ENCODE results near the gene PKD1L1. TPM values are rescaled to one million over a fixed set of nuclear protein-coding genes. Genes with fewer than 3 reads are reported as not detected.

Gene PKD1L1, protein sequence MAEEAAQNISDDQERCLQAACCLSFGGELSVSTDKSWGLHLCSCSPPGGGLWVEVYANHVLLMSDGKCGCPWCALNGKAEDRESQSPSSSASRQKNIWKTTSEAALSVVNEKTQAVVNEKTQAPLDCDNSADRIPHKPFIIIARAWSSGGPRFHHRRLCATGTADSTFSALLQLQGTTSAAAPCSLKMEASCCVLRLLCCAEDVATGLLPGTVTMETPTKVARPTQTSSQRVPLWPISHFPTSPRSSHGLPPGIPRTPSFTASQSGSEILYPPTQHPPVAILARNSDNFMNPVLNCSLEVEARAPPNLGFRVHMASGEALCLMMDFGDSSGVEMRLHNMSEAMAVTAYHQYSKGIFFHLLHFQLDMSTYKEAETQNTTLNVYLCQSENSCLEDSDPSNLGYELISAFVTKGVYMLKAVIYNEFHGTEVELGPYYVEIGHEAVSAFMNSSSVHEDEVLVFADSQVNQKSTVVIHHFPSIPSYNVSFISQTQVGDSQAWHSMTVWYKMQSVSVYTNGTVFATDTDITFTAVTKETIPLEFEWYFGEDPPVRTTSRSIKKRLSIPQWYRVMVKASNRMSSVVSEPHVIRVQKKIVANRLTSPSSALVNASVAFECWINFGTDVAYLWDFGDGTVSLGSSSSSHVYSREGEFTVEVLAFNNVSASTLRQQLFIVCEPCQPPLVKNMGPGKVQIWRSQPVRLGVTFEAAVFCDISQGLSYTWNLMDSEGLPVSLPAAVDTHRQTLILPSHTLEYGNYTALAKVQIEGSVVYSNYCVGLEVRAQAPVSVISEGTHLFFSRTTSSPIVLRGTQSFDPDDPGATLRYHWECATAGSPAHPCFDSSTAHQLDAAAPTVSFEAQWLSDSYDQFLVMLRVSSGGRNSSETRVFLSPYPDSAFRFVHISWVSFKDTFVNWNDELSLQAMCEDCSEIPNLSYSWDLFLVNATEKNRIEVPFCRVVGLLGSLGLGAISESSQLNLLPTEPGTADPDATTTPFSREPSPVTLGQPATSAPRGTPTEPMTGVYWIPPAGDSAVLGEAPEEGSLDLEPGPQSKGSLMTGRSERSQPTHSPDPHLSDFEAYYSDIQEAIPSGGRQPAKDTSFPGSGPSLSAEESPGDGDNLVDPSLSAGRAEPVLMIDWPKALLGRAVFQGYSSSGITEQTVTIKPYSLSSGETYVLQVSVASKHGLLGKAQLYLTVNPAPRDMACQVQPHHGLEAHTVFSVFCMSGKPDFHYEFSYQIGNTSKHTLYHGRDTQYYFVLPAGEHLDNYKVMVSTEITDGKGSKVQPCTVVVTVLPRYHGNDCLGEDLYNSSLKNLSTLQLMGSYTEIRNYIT (N-terminal part only)
- polyA plus RNA-seq (2011; rRNA removed): 0.21 and 0.57 TPM in 2 replicates
- 0.20 and 0.45 TPM in 2 replicates for polyA plus RNA-seq (2012; cell fraction: cytosol; rRNA removed)
- polyA plus RNA-seq (2012; cell fraction: nucleus; rRNA removed): 0.85 and 1.7 TPM in 2 replicates
- polyA plus RNA-seq (2017; fragmentation: RNase III; extraction: RNeasy Plus Mini Kit Qiagen cat#74134 plus additional on column Dnase treatment): 0.09 to 0.21 TPM (median 0.11 TPM) in 3 replicates
- 0.39 and 3.2 TPM in 2 replicates for polyA minus RNA-seq (2011; rRNA and poly(A)+ RNA removed)

- 76% methylated on average over 7 of the region's 7 CpGs for WGBS (ENCODE audit: missing lambda C conversion rate)
Measured at GRCh38 chr7:47948141-47948790, at the start of gene PKD1L1. Gene PKD1L1 (minus strand): TSS chr7:47948466. CDS start chr7:47948440, 26 bp downstream.

GRCh38 chr7:47992446-47992845 is 44.2 kb upstream of the PKD1L1 start:
- no peak overlapping the region for H3K4me3 ChIP-seq
- DNase-seq (ENCODE audit: low read depth in 1 of 2, low spot score in 1 of 2) (no peak), ATAC-seq (no peak), FAIRE-seq (no peak)
- CTCF ChIA-PET: interaction anchor here (0.6 to 8.0 kb wide), 19 partner anchors 8 to 726 kb away, joined by 4 to 173 read pairs (median 6); partner anchors contain the start of genes C7orf57 and HUS1
- WGBS (ENCODE audit: missing lambda C conversion rate): 82% methylated on average over 3 of the region's 3 CpGs
- no peaks in the 10 kb centered on the region for H3K9me3 ChIP-seq
- no peak overlapping the region for H3K27ac ChIP-seq
- H3K4me2 ChIP-seq: no peak overlapping the region
- no peaks in the 10 kb centered on the region for H3K4me1 ChIP-seq
- TF ChIP-seq CHD4 (IDR thresholded peaks at IDR 0.05; ENCODE audit: borderline replicate concordance) (no peak), CEBPB (IDR thresholded peaks at IDR 0.05) (no peak), ZC3H11A (IDR thresholded peaks at IDR 0.05) (no peak), RFX5 (IDR thresholded peaks at IDR 0.05) (no peak)
- POLR2A ChIA-PET: interaction anchor here (1.2 kb wide), 1 partner anchor 96 kb away, joined by 7 read pairs; no protein-coding TSS in a partner anchor

More at GRCh38 chr7:47948141-47948790, at the start of gene PKD1L1:
- FAIRE-seq (no peak), DNase-seq (ENCODE audit: low read depth in 1 of 2, low spot score in 1 of 2) (no peak), ATAC-seq (no peak)
- CTCF ChIA-PET: interaction anchor here (1.0 to 5.9 kb wide), 9 partner anchors 12 to 694 kb away, joined by 3 to 26 read pairs (median 3); no protein-coding TSS in a partner anchor
- H3K4me3 ChIP-seq: no peak within 1 kb of the TSS
- POLR2A ChIA-PET: no interaction called here
- no peak for TF ChIP-seq HOXB5 (CRISPR knock-in tag; IDR thresholded peaks at IDR 0.05)
- no peak for TF ChIP-seq NFE2L2 (conservative IDR thresholded peaks at IDR 0.05; ENCODE audit: low read length)
- no peak for TF ChIP-seq MAX (IDR thresholded peaks at IDR 0.05)
- no peak for TF ChIP-seq CEBPB (IDR thresholded peaks at IDR 0.05)
- TF ChIP-seq, protein P1, sequence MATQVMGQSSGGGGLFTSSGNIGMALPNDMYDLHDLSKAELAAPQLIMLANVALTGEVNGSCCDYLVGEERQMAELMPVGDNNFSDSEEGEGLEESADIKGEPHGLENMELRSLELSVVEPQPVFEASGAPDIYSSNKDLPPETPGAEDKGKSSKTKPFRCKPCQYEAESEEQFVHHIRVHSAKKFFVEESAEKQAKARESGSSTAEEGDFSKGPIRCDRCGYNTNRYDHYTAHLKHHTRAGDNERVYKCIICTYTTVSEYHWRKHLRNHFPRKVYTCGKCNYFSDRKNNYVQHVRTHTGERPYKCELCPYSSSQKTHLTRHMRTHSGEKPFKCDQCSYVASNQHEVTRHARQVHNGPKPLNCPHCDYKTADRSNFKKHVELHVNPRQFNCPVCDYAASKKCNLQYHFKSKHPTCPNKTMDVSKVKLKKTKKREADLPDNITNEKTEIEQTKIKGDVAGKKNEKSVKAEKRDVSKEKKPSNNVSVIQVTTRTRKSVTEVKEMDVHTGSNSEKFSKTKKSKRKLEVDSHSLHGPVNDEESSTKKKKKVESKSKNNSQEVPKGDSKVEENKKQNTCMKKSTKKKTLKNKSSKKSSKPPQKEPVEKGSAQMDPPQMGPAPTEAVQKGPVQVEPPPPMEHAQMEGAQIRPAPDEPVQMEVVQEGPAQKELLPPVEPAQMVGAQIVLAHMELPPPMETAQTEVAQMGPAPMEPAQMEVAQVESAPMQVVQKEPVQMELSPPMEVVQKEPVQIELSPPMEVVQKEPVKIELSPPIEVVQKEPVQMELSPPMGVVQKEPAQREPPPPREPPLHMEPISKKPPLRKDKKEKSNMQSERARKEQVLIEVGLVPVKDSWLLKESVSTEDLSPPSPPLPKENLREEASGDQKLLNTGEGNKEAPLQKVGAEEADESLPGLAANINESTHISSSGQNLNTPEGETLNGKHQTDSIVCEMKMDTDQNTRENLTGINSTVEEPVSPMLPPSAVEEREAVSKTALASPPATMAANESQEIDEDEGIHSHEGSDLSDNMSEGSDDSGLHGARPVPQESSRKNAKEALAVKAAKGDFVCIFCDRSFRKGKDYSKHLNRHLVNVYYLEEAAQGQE (IDR thresholded peaks at IDR 0.05): no peak
- TF ChIP-seq JUN (IDR thresholded peaks at IDR 0.05): no peak
- no peak for TF ChIP-seq RARB (CRISPR knock-in tag; IDR thresholded peaks at IDR 0.05)
- TF ChIP-seq TFCP2L1 (CRISPR knock-in tag; IDR thresholded peaks at IDR 0.05): no peak
- TF ChIP-seq HEYL (CRISPR knock-in tag; IDR thresholded peaks at IDR 0.05): no peak
- TF ChIP-seq NPAS2 (CRISPR knock-in tag; IDR thresholded peaks at IDR 0.05; ENCODE audit: borderline replicate concordance): no peak
- TF ChIP-seq, protein P2, sequence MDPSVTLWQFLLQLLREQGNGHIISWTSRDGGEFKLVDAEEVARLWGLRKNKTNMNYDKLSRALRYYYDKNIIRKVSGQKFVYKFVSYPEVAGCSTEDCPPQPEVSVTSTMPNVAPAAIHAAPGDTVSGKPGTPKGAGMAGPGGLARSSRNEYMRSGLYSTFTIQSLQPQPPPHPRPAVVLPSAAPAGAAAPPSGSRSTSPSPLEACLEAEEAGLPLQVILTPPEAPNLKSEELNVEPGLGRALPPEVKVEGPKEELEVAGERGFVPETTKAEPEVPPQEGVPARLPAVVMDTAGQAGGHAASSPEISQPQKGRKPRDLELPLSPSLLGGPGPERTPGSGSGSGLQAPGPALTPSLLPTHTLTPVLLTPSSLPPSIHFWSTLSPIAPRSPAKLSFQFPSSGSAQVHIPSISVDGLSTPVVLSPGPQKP (IDR thresholded peaks at IDR 0.05; ENCODE audit: low read depth, low read length): no peak
- TF ChIP-seq KDM1A (IDR thresholded peaks at IDR 0.05; ENCODE audit: low read depth): no peak
- no peak for TF ChIP-seq PHF8 (IDR thresholded peaks at IDR 0.05; ENCODE audit: borderline replicate concordance, low read depth)
- TF ChIP-seq FOSL2 (IDR thresholded peaks at IDR 0.05): no peak
- no peak for TF ChIP-seq FOSL2 (CRISPR knock-in tag; IDR thresholded peaks at IDR 0.05)
- 0 out of 3 replicates have a peak, but pooled peaks cover 3% of the 10 kb centered on the region for H3K4me1 ChIP-seq
- no peak within 1 kb of the TSS for H3K4me2 ChIP-seq
- H3K9me3 ChIP-seq: no peaks in the 10 kb centered on the region
- H3K27ac ChIP-seq: no peak within 1 kb of the TSS
